Mucosa of rectum (tissue), 2 donors: ENCODE results near the gene SNX32.

Experiments
- H3K27ac ChIP-seq, 2 donors: one replicate each; pipeline ENCODE4 v1.7.0; 2013; ENCODE audit warnings: inconsistent platforms in 2 of 2, low read depth in 2 of 2, low read length in 2 of 2
- H3K27me3 ChIP-seq, 2 donors: one replicate each; pipeline ENCODE4 v1.7.0; 2013; ENCODE audit warnings: low read length in 2 of 2; ENCODE audit not compliant: control insufficient read depth in 2 of 2, insufficient read depth in 2 of 2
- H3K36me3 ChIP-seq, 2 donors: one replicate each; pipeline ENCODE4 v1.7.0; 2013; ENCODE audit warnings: low read length in 2 of 2; ENCODE audit not compliant: control insufficient read depth in 2 of 2, insufficient read depth in 2 of 2
- H3K4me1 ChIP-seq, 2 donors: one replicate each; pipeline ENCODE4 v1.7.0; 2013; ENCODE audit warnings: low read length in 2 of 2, mild to moderate bottlenecking in 1 of 2; ENCODE audit not compliant: control insufficient read depth in 2 of 2, insufficient read depth in 2 of 2
- H3K4me3 ChIP-seq, 2 donors: one replicate each; pipeline ENCODE4 v1.7.0; 2013; ENCODE audit warnings: low read length in 2 of 2
- H3K9ac ChIP-seq, 2 donors: one replicate each; pipeline ENCODE4 v1.7.0; 2013; ENCODE audit warnings: low read length in 2 of 2, low read depth in 1 of 2, mild to moderate bottlenecking in 1 of 2
- H3K9me3 ChIP-seq, 2 donors: one replicate each; pipeline ENCODE4 v1.7.0; 2013; ENCODE audit warnings: low read length in 2 of 2; ENCODE audit not compliant: control insufficient read depth in 2 of 2
- donor health status: healthy.
- donor health status: Normal muscosa, but diverticular disease.

The SNX32 gene

DNA sequence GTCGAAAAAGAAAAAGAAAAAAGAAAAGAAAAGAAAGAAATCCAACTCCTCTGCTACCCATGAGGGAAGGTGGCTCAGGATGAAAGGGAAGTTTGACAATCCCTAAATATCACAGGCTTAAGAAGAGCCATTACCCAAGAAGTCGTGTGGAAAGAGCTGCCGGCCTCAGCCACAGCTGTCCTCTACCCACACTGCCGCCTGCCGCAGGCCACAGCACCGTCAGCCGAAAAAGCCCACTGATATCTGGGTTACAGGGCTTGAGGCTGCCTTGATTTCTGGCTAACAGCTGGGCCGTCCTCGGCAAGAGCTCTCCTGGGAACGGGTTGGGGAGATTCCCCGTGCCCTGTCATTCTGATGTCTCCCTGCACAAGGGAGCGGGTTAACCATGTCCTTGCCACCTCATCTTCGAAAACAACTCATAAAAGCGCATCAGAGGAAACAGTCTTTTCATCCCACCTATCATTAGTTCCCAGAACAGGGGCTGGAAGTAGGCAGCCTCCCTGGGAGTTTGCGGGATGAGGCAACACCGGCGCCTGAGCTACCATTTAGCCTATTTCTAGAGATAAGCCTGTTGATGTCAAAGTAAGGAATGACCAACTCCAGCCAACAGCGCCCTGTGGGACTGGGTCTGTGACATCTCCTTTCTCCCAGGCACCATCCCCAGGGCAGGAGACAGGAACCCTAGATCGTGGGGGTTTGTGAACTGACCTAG, 21.8 kb upstream of the SNX32 start:
- Histone ChIP-seq H3K4me1 (peaks cover 1 to 2% of the 10 kb centered on the region in 2 donors), H3K36me3 (no peaks in the 10 kb centered on the region), H3K9me3 (no peaks in the 10 kb centered on the region), H3K9ac (no peak overlapping the region), H3K27ac (no peak overlapping the region), H3K4me3 (no peak overlapping the region), H3K27me3 (peaks cover 9 to 13% of the 10 kb centered on the region in 2 donors)

DNA sequence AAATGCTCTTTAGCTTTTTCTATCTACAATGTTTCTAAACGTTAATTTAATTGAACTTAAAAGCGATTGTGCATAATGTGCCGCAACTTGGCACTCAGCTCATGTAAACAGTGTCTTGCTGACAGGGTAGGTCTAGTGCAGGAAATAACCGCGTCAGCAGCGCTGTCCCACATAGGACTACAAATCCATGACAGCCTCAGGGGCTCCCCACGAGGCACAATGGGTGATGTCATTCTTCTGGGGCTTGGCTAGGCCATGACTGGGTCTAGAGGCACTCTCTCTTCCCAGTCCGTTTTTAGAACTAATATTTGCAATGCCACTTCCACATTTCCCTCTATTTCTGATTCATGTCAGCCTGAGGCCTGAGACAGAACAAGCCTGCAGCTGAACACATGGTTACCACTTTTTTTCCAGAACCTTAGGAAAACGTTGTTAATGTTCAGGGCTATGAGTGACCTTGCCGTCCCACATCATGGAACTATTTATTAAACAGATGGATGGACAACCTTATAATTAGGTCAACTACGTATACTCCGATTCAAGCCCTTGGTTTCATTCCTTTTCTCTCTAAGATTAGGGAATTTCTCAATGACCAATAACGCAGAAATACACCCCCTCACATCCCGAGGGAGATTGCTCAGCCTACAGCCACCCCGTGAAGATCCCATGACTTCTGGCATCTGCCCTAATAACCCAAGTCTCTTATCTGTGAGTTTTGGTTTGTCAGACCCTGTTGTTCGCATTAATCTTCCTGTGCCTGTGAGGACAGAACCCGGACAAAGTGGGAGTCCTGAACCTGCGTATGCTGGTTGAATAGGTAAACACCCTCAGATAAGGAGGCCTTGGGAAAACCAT, 19.4 kb upstream of the SNX32 start:
- Histone ChIP-seq H3K36me3 (no peaks in the 10 kb centered on the region), H3K4me3 (no peak overlapping the region), H3K4me1 (peaks cover 8 to 9% of the 10 kb centered on the region in 2 donors), H3K27ac (no peak overlapping the region), H3K9ac (no peak overlapping the region), H3K9me3 (no peaks in the 10 kb centered on the region), H3K27me3 (peaks cover 0 to 4% of the 10 kb centered on the region in 2 donors)

GRCh38 chr11:65814986-65815565, 18.7 kb upstream of the SNX32 start:
- no peak overlapping the region for H3K9ac ChIP-seq
- no peak overlapping the region for H3K27ac ChIP-seq
- no peak overlapping the region for H3K4me3 ChIP-seq
- H3K36me3 ChIP-seq: no peaks in the 10 kb centered on the region
- peaks cover 8 to 9% of the 10 kb centered on the region in 2 donors for H3K4me1 ChIP-seq
- H3K9me3 ChIP-seq: no peaks in the 10 kb centered on the region
- no peaks in the 10 kb centered on the region for H3K27me3 ChIP-seq

DNA sequence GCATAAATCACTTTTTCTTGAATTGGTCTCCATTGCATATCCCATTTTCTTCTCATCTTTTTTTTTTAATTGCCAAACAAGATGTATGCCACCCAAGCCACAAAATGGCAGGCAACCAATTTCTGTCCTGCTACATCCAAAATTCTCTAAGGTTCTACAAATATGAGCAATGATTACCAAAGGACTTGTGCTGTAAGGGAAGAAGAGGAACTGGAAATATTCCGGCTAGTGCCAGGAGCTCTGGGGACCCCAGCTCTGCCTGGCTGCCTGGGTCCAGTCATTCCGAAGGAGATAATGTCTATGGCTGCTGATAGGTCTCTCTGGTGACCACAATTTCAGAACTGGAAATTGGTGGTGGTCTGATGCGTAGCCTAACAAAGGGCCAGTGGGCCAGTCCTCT, 17.1 kb upstream of the SNX32 start:
- Histone ChIP-seq H3K9me3 (no peaks in the 10 kb centered on the region), H3K4me3 (peak overlapping the region in 1 of 2 donors; percentile 14), H3K27me3 (no peaks in the 10 kb centered on the region), H3K4me1 (peaks cover 21 to 23% of the 10 kb centered on the region in 2 donors), H3K27ac (no peak overlapping the region), H3K9ac (no peak overlapping the region), H3K36me3 (no peaks in the 10 kb centered on the region)

DNA sequence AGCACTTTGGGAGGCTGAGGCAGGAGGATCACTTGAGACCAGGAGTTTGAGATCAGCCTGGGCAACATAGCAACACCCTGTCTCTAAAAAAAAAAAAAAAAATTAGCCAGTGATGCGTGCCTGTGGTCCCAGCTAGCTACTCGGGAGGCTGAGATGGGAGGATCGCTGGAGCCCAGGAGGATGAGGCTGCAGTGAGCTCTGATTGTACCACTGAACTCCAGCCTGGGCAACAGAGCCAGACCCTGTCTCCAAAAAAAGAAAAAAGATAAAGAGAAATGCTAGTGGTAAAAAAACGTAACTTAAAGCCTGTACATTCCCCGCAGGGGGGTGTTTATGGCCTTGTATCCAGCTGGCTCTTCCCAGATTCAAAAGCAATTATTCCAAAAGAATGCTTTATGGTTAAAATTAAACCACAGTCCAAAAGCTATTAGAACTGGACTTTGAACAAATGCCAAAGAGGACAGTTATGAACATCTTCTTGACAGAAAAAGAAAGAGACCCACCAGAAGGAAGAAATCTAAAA, 16.4 kb upstream of the SNX32 start:
- Histone ChIP-seq H3K4me3 (peak overlapping the region; percentile 79 to 81), H3K27me3 (no peaks in the 10 kb centered on the region), H3K36me3 (no peaks in the 10 kb centered on the region), H3K9me3 (no peaks in the 10 kb centered on the region), H3K27ac (peak overlapping the region; percentile 75 to 78), H3K9ac (peak overlapping the region; percentile 52 to 83), H3K4me1 (peaks cover 21 to 28% of the 10 kb centered on the region in 2 donors)

DNA sequence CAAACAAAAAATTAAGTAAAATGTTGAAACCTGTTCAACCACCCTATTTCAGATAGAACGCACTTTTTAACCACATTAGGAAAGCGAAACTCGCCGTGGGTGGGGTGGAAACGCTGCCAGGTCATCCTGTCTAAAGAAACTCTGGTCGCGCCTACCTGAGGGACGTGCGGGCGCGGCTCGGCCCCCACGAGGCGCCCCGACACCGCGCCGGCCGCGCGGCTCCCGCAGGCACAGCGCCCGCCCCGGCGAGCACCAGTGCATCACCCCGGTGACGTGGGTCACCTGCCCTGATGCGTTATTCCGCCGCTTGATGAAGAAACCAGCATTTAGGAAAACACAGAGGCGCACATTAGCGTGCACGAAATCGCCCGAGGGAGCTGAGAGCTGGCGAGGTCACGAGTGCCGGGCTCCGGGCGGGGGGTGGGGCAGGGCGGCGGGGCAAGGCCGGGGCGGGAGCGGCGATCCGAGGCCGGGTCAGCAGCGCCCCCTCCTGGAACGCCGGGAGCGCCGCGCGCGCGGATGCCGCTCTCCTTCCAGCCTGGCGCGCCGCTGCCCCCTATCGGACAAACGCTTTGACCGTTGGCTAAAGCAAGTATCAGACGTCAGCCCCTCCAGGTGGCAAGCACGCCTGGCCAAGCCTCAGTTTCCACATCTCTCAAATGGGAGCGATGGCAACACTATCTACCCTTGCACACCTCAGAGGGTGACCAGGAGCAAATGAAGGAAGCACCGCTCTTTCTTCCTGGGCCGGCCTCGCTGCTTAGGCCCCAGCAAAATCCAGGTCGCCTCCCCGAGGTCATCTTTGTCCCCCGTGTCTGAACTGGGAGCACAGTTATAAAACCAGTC, 15.7 kb upstream of the SNX32 start:
- Histone ChIP-seq H3K36me3 (no peaks in the 10 kb centered on the region), H3K9me3 (no peaks in the 10 kb centered on the region), H3K4me3 (peak overlapping the region; percentile 79 to 81), H3K9ac (peak overlapping the region; percentile 52 to 83), H3K27ac (peak overlapping the region; percentile 75 to 78), H3K4me1 (peaks cover 21 to 34% of the 10 kb centered on the region in 2 donors), H3K27me3 (no peaks in the 10 kb centered on the region)

GRCh38 chr11:65821107-65821506, 12.7 kb upstream of the SNX32 start:
- Histone ChIP-seq H3K36me3 (no peaks in the 10 kb centered on the region), H3K4me3 (peak overlapping the region in 1 of 2 donors; percentile 26), H3K9ac (peak overlapping the region in 1 of 2 donors; percentile 3), H3K27ac (peak overlapping the region; percentile 85 to 88), H3K27me3 (no peaks in the 10 kb centered on the region), H3K4me1 (peaks cover 30 to 45% of the 10 kb centered on the region in 2 donors), H3K9me3 (no peaks in the 10 kb centered on the region)

GRCh38 chr11:65822776-65823528, 10.8 kb upstream of the SNX32 start:
- peak overlapping the region; percentile 70 to 77 for H3K27ac ChIP-seq
- peak overlapping the region in 1 of 2 donors; percentile 56 for H3K9ac ChIP-seq
- H3K4me3 ChIP-seq: peak overlapping the region in 1 of 2 donors; percentile 17
- H3K4me1 ChIP-seq: peaks cover 24 to 38% of the 10 kb centered on the region in 2 donors
- H3K36me3 ChIP-seq: no peaks in the 10 kb centered on the region
- H3K27me3 ChIP-seq: no peaks in the 10 kb centered on the region
- no peaks in the 10 kb centered on the region for H3K9me3 ChIP-seq
